Lower leg skin (tissue), 4 donors: ENCODE results near the gene IZUMO1. TPM values are rescaled to one million over a fixed set of nuclear protein-coding genes. Genes with fewer than 3 reads are reported as not detected.

Experiments
- DNase-seq, 2 donors: peaks; one replicate each; pipeline ENCODE4 v3.0.0-alpha.2; 2019; ENCODE audit warnings: low spot score in 2 of 2
- H3K4me3 ChIP-seq: fragments of 200-600 bp; sonication (generic); 2 replicates; pipeline ENCODE4 v1.5.1; 2017; ENCODE audit warnings: mild to moderate bottlenecking, low read depth; ENCODE audit not compliant: poor library complexity, severe bottlenecking
- CTCF ChIP-seq, 3 donors: fragments of 450-650 bp; IDR thresholded peaks; one replicate each; pipeline ENCODE4 v1.5.1; 2016; ENCODE audit warnings: antibody characterized with exemption in 3 of 3, mild to moderate bottlenecking in 3 of 3, moderate library complexity in 2 of 3
- POLR2A ChIP-seq, 2 donors: fragments of 450-650 bp; IDR thresholded peaks; one replicate each; pipeline ENCODE4 v1.6.1; 2016 to 2017; ENCODE audit warnings: antibody characterized with exemption in 2 of 2, mild to moderate bottlenecking in 1 of 2, moderate library complexity in 1 of 2
- WGBS, 2 donors: methylation state at CpG; one replicate each; pipeline ENCODE4 v1.1.5; 2018; 5-methylcytosine and 5-hydroxymethylcytosine counted together
- intact Hi-C: fragments of 100-400 bp; cut with DNase I; formaldehyde crosslinking; loops from one replicate; pipeline ENCODE4 v1.15.0; 2023; ENCODE audit warnings: low total_unique reads
- total RNA-seq, 4 donors: library from RNA; depleted of rRNA; stranded (reverse); fragments of >200 nt; gene quantifications; one replicate each; pipeline ENCODE4 v1.1.0, GENCODE V29; 2016

The IZUMO1 gene
- total RNA-seq, 4 donors from 2014 or later, result not detected

- peak within 1 kb of the TSS; percentile 11 for H3K4me3 ChIP-seq
- 4 to 11% methylated on average over 37 to 48 of the region's 73 CpGs for WGBS, 2 donors
- intact Hi-C loops, result no loop called here
- peak in 1 of 2 donors; percentile 91 for DNase-seq
- TF ChIP-seq POLR2A (IDR thresholded peaks at IDR 0.05) (no peak), CTCF (IDR thresholded peaks at IDR 0.05) (no peak)
Measured at GRCh38 chr19:48752496-48753365, 6.0 kb upstream of the IZUMO1 start, which contains the start of gene FUT1. FUT1 (minus strand) TSS chr19:48752641; CDS start chr19:48751281, 1,360 bp downstream.

GRCh38 chr19:48751845-48752495 is 5.3 kb upstream of the IZUMO1 start:
- DNase-seq, result no peak
- 13 to 15% methylated on average over 20 of the region's 20 CpGs for WGBS, 2 donors
- TF ChIP-seq CTCF (IDR thresholded peaks at IDR 0.05) (no peak), POLR2A (IDR thresholded peaks at IDR 0.05) (no peak)
- intact Hi-C loops, result no loop called here
- H3K4me3 ChIP-seq, result peak overlapping the region; percentile 11

- TF ChIP-seq POLR2A (IDR thresholded peaks at IDR 0.05) (no peak), CTCF (IDR thresholded peaks at IDR 0.05) (no peak)
- DNase-seq, result no peak
- 91 to 93% methylated on average over 29 of the region's 29 CpGs for WGBS, 2 donors
- H3K4me3 ChIP-seq, result no peak overlapping the region
- intact Hi-C loops, result no loop called here
Measured at GRCh38 chr19:48750771-48751504, 4.2 kb upstream of the IZUMO1 start.

GRCh38 chr19:48750351-48750750 is 3.6 kb upstream of the IZUMO1 start:
- WGBS, 2 donors, result 94 to 95% methylated on average over 31 of the region's 31 CpGs
- DNase-seq, result no peak
- intact Hi-C loops, result no loop called here
- TF ChIP-seq CTCF (IDR thresholded peaks at IDR 0.05) (no peak), POLR2A (IDR thresholded peaks at IDR 0.05) (no peak)
- no peak overlapping the region for H3K4me3 ChIP-seq

GRCh38 chr19:48749571-48750198 is 3.0 kb upstream of the IZUMO1 start:
- WGBS, 2 donors, result 73 to 81% methylated on average over 4 of the region's 4 CpGs
- no peak overlapping the region for H3K4me3 ChIP-seq
- no peak for TF ChIP-seq POLR2A (IDR thresholded peaks at IDR 0.05)
- no peak for TF ChIP-seq CTCF (IDR thresholded peaks at IDR 0.05)
- DNase-seq, result no peak
- intact Hi-C loops, result no loop called here
